Activated T-cell treated with anti-CD3 and anti-CD28 coated beads, Interleukin-2, amount 50 U/mL, for 24 hours (primary cell): ENCODE results near the gene NETO2.
"Not testable (repeated sequence)": the region's sequence is repeated elsewhere in the genome, so short reads cannot be mapped to it uniquely, and the experiment has no call there.

Experiments
- DNase-seq: peaks from one replicate; pipeline ENCODE4 v3.0.0-alpha.2; 2020
- H3K27ac Mint-ChIP-seq: 2 replicates; pipeline ENCODE4 v1.8.0; 2020; ENCODE audit warnings: mild to moderate bottlenecking, mixed read lengths
- H3K27me3 Mint-ChIP-seq: 2 replicates; pipeline ENCODE4 v1.8.0; 2020; ENCODE audit warnings: mixed read lengths
- H3K36me3 Mint-ChIP-seq: 2 replicates; pipeline ENCODE4 v1.8.0; 2020; ENCODE audit warnings: low read depth, mixed read lengths
- H3K4me1 Mint-ChIP-seq: 2 replicates; pipeline ENCODE4 v1.8.0; 2020; ENCODE audit warnings: low read depth, mixed read lengths
- H3K4me3 Mint-ChIP-seq: 2 replicates; pipeline ENCODE4 v1.8.0; 2020; ENCODE audit warnings: mild to moderate bottlenecking, moderate library complexity, mixed read lengths
- H3K9me3 Mint-ChIP-seq: 2 replicates; pipeline ENCODE4 v1.8.0; 2020; ENCODE audit warnings: mixed read lengths

NETO2 gene

GRCh38 chr16:47065766-47066688 lies 77.7 kb downstream of the NETO2 start:
- Mint-ChIP-seq H3K27me3 (no peaks in the 10 kb centered on the region), H3K27ac (no peak overlapping the region), H3K4me3 (no peak overlapping the region), H3K36me3 (no peaks in the 10 kb centered on the region), H3K4me1 (peaks cover 6% of the 10 kb centered on the region), H3K9me3 (no peaks in the 10 kb centered on the region)
- no peak for DNase-seq

GRCh38 chr16:47064775-47065174 lies 79.0 kb downstream of the NETO2 start:
- no peak overlapping the region for H3K27ac Mint-ChIP-seq
- no peaks in the 10 kb centered on the region for H3K9me3 Mint-ChIP-seq
- H3K4me3 Mint-ChIP-seq: no peak overlapping the region
- no peaks in the 10 kb centered on the region for H3K36me3 Mint-ChIP-seq
- H3K27me3 Mint-ChIP-seq: no peaks in the 10 kb centered on the region
- H3K4me1 Mint-ChIP-seq: peaks cover 6% of the 10 kb centered on the region
- DNase-seq: no peak

- Mint-ChIP-seq H3K4me3 (no peak overlapping the region), H3K4me1 (no peaks in the 10 kb centered on the region), H3K9me3 (no peaks in the 10 kb centered on the region), H3K27ac (no peak overlapping the region), H3K36me3 (no peaks in the 10 kb centered on the region), H3K27me3 (no peaks in the 10 kb centered on the region)
- no peak for DNase-seq
Measured at GRCh38 chr16:47063011-47063724, 80.6 kb downstream of the NETO2 start.

- Mint-ChIP-seq H3K27me3 (no peaks in the 10 kb centered on the region), H3K9me3 (no peaks in the 10 kb centered on the region), H3K27ac (no peak overlapping the region), H3K4me3 (no peak overlapping the region), H3K4me1 (no peaks in the 10 kb centered on the region), H3K36me3 (no peaks in the 10 kb centered on the region)
- DNase-seq: peak; percentile 6
Measured at GRCh38 chr16:47061204-47061603, 82.5 kb downstream of the NETO2 start.

GRCh38 chr16:47060596-47060995 lies 83.1 kb downstream of the NETO2 start:
- H3K4me1 Mint-ChIP-seq: no peaks in the 10 kb centered on the region
- no peaks in the 10 kb centered on the region for H3K27me3 Mint-ChIP-seq
- DNase-seq: no peak
- no peak overlapping the region for H3K27ac Mint-ChIP-seq
- H3K9me3 Mint-ChIP-seq: no peaks in the 10 kb centered on the region
- no peaks in the 10 kb centered on the region for H3K36me3 Mint-ChIP-seq
- H3K4me3 Mint-ChIP-seq: no peak overlapping the region

- DNase-seq: no peak
- no peaks in the 10 kb centered on the region for H3K4me1 Mint-ChIP-seq
- no peaks in the 10 kb centered on the region for H3K36me3 Mint-ChIP-seq
- H3K27ac Mint-ChIP-seq: peak overlapping the region; percentile 53
- H3K9me3 Mint-ChIP-seq: no peaks in the 10 kb centered on the region
- no peaks in the 10 kb centered on the region for H3K27me3 Mint-ChIP-seq
- H3K4me3 Mint-ChIP-seq: no peak overlapping the region
Measured at GRCh38 chr16:47059991-47060390, 83.8 kb downstream of the NETO2 start.

GRCh38 chr16:47059130-47059529 lies 84.6 kb downstream of the NETO2 start:
- not testable (repeated sequence) for H3K27ac Mint-ChIP-seq, H3K4me1 Mint-ChIP-seq, H3K9me3 Mint-ChIP-seq, DNase-seq, H3K36me3 Mint-ChIP-seq, H3K4me3 Mint-ChIP-seq, H3K27me3 Mint-ChIP-seq

- Mint-ChIP-seq H3K27me3 (no peaks in the 10 kb centered on the region), H3K4me3 (no peak overlapping the region), H3K36me3 (no peaks in the 10 kb centered on the region), H3K9me3 (no peaks in the 10 kb centered on the region), H3K27ac (no peak overlapping the region), H3K4me1 (no peaks in the 10 kb centered on the region)
- no peak for DNase-seq
Measured at GRCh38 chr16:47058295-47059086, 85.3 kb downstream of the NETO2 start.

GRCh38 chr16:47057630-47057993 lies 86.1 kb downstream of the NETO2 start:
- Mint-ChIP-seq H3K27ac (no peak overlapping the region), H3K36me3 (no peaks in the 10 kb centered on the region), H3K9me3 (no peaks in the 10 kb centered on the region), H3K4me1 (no peaks in the 10 kb centered on the region), H3K4me3 (no peak overlapping the region), H3K27me3 (no peaks in the 10 kb centered on the region)
- peak; percentile 5 for DNase-seq

GRCh38 chr16:47056688-47057629 lies 86.8 kb downstream of the NETO2 start:
- no peaks in the 10 kb centered on the region for H3K4me1 Mint-ChIP-seq
- H3K4me3 Mint-ChIP-seq: no peak overlapping the region
- peak; percentile 5 for DNase-seq
- H3K9me3 Mint-ChIP-seq: no peaks in the 10 kb centered on the region
- no peaks in the 10 kb centered on the region for H3K27me3 Mint-ChIP-seq
- H3K36me3 Mint-ChIP-seq: no peaks in the 10 kb centered on the region
- no peak overlapping the region for H3K27ac Mint-ChIP-seq

GRCh38 chr16:47056061-47056460 lies 87.7 kb downstream of the NETO2 start:
- not testable (repeated sequence) for H3K27ac Mint-ChIP-seq, H3K36me3 Mint-ChIP-seq, H3K4me1 Mint-ChIP-seq, H3K27me3 Mint-ChIP-seq, H3K9me3 Mint-ChIP-seq, H3K4me3 Mint-ChIP-seq
- peak; percentile 5 for DNase-seq

- H3K9me3 Mint-ChIP-seq: no peaks in the 10 kb centered on the region
- no peaks in the 10 kb centered on the region for H3K36me3 Mint-ChIP-seq
- no peaks in the 10 kb centered on the region for H3K4me1 Mint-ChIP-seq
- no peak overlapping the region for H3K27ac Mint-ChIP-seq
- no peak for DNase-seq
- H3K27me3 Mint-ChIP-seq: no peaks in the 10 kb centered on the region
- H3K4me3 Mint-ChIP-seq: no peak overlapping the region
Measured at GRCh38 chr16:47055136-47055885, 88.4 kb downstream of the NETO2 start.

GRCh38 chr16:47054306-47054705 lies 89.4 kb downstream of the NETO2 start:
- H3K9me3 Mint-ChIP-seq: no peaks in the 10 kb centered on the region
- no peaks in the 10 kb centered on the region for H3K4me1 Mint-ChIP-seq
- H3K27me3 Mint-ChIP-seq: no peaks in the 10 kb centered on the region
- no peak overlapping the region for H3K4me3 Mint-ChIP-seq
- H3K27ac Mint-ChIP-seq: no peak overlapping the region
- H3K36me3 Mint-ChIP-seq: no peaks in the 10 kb centered on the region
- DNase-seq: no peak
